Activated T-helper 1 cell treated with anti-CD3 and anti-CD28 coated beads, Interleukin-12 subunit alpha, Interleukin-12 subunit beta, Interleukin-2, Interleukin-4 antibody, amounts not matched to agents 30 ng/mL and 10 ng/mL and 1 ng/mL, durations not matched to agents 14 hours and 24 hours and 36 hours (primary cell): ENCODE results near the gene ERG28. TPM values are rescaled to one million over a fixed set of nuclear protein-coding genes. Genes with fewer than 3 reads are reported as not detected.

Experiments
- DNase-seq: peaks from one replicate; pipeline ENCODE4 v3.0.0; 2021; ENCODE audit warnings: low spot score
- H3K27ac Mint-ChIP-seq: one replicate; pipeline ENCODE4 v1.8.0; 2021; ENCODE audit warnings: mild to moderate bottlenecking, mixed read lengths
- H3K27me3 Mint-ChIP-seq: one replicate; pipeline ENCODE4 v1.8.0; 2022; ENCODE audit warnings: mild to moderate bottlenecking, moderate library complexity, mixed read lengths; ENCODE audit not compliant: insufficient read depth
- H3K36me3 Mint-ChIP-seq: one replicate; pipeline ENCODE4 v1.8.0; 2021; ENCODE audit warnings: low read depth, mixed read lengths
- H3K4me1 Mint-ChIP-seq: one replicate; pipeline ENCODE4 v1.8.0; 2021; ENCODE audit warnings: low read depth, mixed read lengths
- H3K4me3 Mint-ChIP-seq: one replicate; pipeline ENCODE4 v1.8.0; 2021; ENCODE audit warnings: mild to moderate bottlenecking, moderate library complexity, mixed read lengths
- H3K9me3 Mint-ChIP-seq: one replicate; pipeline ENCODE4 v1.8.0; 2021; ENCODE audit warnings: mixed read lengths
- intact Hi-C: fragments of 100-400 bp; cut with micrococcal nuclease; formaldehyde crosslinking; loops from one replicate; pipeline ENCODE4 v1.15.1; 2024
- total RNA-seq: library from RNA; stranded (reverse); gene quantifications from 2 replicates; pipeline ENCODE4 v1.2.3, GENCODE V29; 2022

The ERG28 gene
- total RNA-seq, 1 donor from 2014 or later, result 17.5 TPM

GRCh38 chr14:75634848-75635247, 25.8 kb downstream of the ERG28 start:
- intact Hi-C loops, result no loop called here
- no peak for DNase-seq
- Mint-ChIP-seq H3K4me3 (no peak overlapping the region), H3K9me3 (no peaks in the 10 kb centered on the region), H3K27me3 (no peaks in the 10 kb centered on the region), H3K4me1 (no peaks in the 10 kb centered on the region), H3K27ac (no peak overlapping the region), H3K36me3 (peaks cover 2% of the 10 kb centered on the region)

- Mint-ChIP-seq H3K27me3 (peaks cover under 1% of the 10 kb centered on the region), H3K4me1 (no peaks in the 10 kb centered on the region), H3K27ac (no peak overlapping the region), H3K36me3 (no peaks in the 10 kb centered on the region), H3K4me3 (no peak overlapping the region), H3K9me3 (no peaks in the 10 kb centered on the region)
- no peak for DNase-seq
- intact Hi-C loops, result no loop called here
These were observed 29.2 kb downstream of the ERG28 start for GRCh38 chr14:75631453-75631831.

GRCh38 chr14:75630695-75631452, 29.8 kb downstream of the ERG28 start:
- no peaks in the 10 kb centered on the region for H3K36me3 Mint-ChIP-seq
- no peak overlapping the region for H3K4me3 Mint-ChIP-seq
- no peak overlapping the region for H3K27ac Mint-ChIP-seq
- H3K4me1 Mint-ChIP-seq, result no peaks in the 10 kb centered on the region
- intact Hi-C loops, result no loop called here
- H3K9me3 Mint-ChIP-seq, result no peaks in the 10 kb centered on the region
- no peak for DNase-seq
- peaks cover 2% of the 10 kb centered on the region for H3K27me3 Mint-ChIP-seq

- no peak overlapping the region for H3K27ac Mint-ChIP-seq
These were observed 31.9 kb downstream of the ERG28 start for GRCh38 chr14:75628816-75629215.

DNA sequence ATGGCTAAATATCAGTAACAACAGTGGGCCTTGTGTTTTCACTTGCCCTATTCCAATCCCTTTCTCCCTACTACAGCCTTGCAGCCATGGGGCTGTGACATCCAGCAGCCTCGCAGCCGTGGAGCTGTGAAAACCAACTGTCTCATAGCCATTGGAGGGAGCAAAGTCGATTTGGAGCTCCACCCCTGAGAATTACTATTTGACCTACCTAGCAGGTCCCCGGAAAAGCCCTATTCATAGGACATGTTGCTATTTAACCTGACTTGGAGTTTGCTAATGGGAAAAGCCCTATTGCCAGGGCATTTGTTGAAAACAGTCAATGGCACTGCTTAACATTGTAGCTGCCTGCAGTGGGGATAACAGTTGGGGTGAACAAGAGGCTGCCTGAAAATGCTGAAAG, 33.3 kb downstream of the ERG28 start:
- intact Hi-C loops, result no loop called here
- no peak for DNase-seq
- peaks cover 2% of the 10 kb centered on the region for H3K27me3 Mint-ChIP-seq
- no peak overlapping the region for H3K4me3 Mint-ChIP-seq
- no peaks in the 10 kb centered on the region for H3K4me1 Mint-ChIP-seq
- H3K27ac Mint-ChIP-seq, result no peak overlapping the region
- no peaks in the 10 kb centered on the region for H3K36me3 Mint-ChIP-seq
- no peaks in the 10 kb centered on the region for H3K9me3 Mint-ChIP-seq

More at GRCh38 chr14:75628816-75629215, 31.9 kb downstream of the ERG28 start:
- H3K27me3 Mint-ChIP-seq, result peaks cover 2% of the 10 kb centered on the region
- no peak for DNase-seq
- H3K36me3 Mint-ChIP-seq, result no peaks in the 10 kb centered on the region
- no peak overlapping the region for H3K4me3 Mint-ChIP-seq
- H3K4me1 Mint-ChIP-seq, result no peaks in the 10 kb centered on the region
- no peaks in the 10 kb centered on the region for H3K9me3 Mint-ChIP-seq
- intact Hi-C loops, result no loop called here

- no peaks in the 10 kb centered on the region for H3K36me3 Mint-ChIP-seq
- H3K4me1 Mint-ChIP-seq, result no peaks in the 10 kb centered on the region
- intact Hi-C loops, result no loop called here
- no peak for DNase-seq
- no peak overlapping the region for H3K27ac Mint-ChIP-seq
- no peak overlapping the region for H3K4me3 Mint-ChIP-seq
- no peaks in the 10 kb centered on the region for H3K9me3 Mint-ChIP-seq
- H3K27me3 Mint-ChIP-seq, result peaks cover 2% of the 10 kb centered on the region
These were observed 33.8 kb downstream of the ERG28 start for GRCh38 chr14:75626863-75627262.

- Mint-ChIP-seq H3K27ac (no peak overlapping the region), H3K4me3 (no peak overlapping the region), H3K27me3 (peaks cover 2% of the 10 kb centered on the region), H3K4me1 (no peaks in the 10 kb centered on the region), H3K36me3 (no peaks in the 10 kb centered on the region), H3K9me3 (no peaks in the 10 kb centered on the region)
- no peak for DNase-seq
- intact Hi-C loops, result no loop called here
These were observed 34.3 kb downstream of the ERG28 start for GRCh38 chr14:75626396-75626795.

GRCh38 chr14:75625034-75625433, 35.6 kb downstream of the ERG28 start:
- no peak for DNase-seq
- Mint-ChIP-seq H3K27ac (no peak overlapping the region), H3K36me3 (no peaks in the 10 kb centered on the region), H3K9me3 (no peaks in the 10 kb centered on the region), H3K27me3 (peaks cover 2% of the 10 kb centered on the region), H3K4me1 (no peaks in the 10 kb centered on the region), H3K4me3 (no peak overlapping the region)
- intact Hi-C loops, result no loop called here

DNA sequence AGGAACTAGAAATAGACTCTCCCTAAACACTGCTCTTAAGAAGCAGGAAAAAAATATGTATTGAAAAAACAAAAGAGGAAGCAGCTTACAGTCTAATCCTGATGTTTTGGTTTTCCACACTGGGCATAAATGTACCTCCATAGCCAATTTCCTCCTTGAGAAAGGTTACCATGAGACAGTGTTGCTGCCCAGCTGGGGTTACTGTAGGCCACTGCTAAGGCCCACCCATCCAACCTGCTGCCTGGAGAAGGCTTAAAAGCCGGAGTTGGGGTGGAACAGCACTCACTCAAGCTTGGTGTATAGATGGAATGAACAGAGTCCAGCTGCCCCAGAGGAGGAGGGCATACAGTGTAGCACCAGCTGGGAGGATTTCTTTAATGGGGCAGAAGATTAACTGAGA, 41.1 kb downstream of the ERG28 start:
- DNase-seq, result no peak
- Mint-ChIP-seq H3K27me3 (no peaks in the 10 kb centered on the region), H3K36me3 (no peaks in the 10 kb centered on the region), H3K4me1 (no peaks in the 10 kb centered on the region), H3K4me3 (no peak overlapping the region), H3K9me3 (peaks cover under 1% of the 10 kb centered on the region), H3K27ac (no peak overlapping the region)
- intact Hi-C loops, result no loop called here

- Mint-ChIP-seq H3K9me3 (peaks cover 12% of the 10 kb centered on the region), H3K4me3 (no peak overlapping the region), H3K4me1 (no peaks in the 10 kb centered on the region), H3K27me3 (peaks cover 2% of the 10 kb centered on the region), H3K27ac (no peak overlapping the region), H3K36me3 (no peaks in the 10 kb centered on the region)
- intact Hi-C loops, result no loop called here
- DNase-seq, result no peak
These were observed 45.5 kb downstream of the ERG28 start for GRCh38 chr14:75615200-75615599.

DNA sequence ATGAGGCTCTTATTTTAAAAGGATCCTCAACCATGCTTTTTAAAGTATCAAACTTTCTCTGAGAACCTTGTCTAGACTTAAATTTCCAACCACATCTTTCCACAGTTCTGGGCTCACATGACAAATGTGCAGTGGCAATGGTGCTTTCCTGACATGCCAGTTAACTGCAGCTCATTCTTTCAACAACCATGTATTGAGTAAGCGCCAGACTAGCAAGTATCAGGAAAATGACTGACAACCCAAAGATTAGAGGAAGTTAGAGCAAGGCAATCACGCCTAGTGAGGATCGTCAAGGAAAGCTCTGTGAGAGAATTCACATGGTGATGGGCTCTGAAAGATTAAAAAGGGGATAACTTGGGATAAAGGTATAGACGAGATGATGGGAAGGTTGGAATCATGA, 46.5 kb downstream of the ERG28 start:
- DNase-seq, result no peak
- peaks cover 2% of the 10 kb centered on the region for H3K27me3 Mint-ChIP-seq

GRCh38 chr14:75612157-75612556, 48.5 kb downstream of the ERG28 start:
- DNase-seq, result no peak
- Mint-ChIP-seq H3K4me3 (no peak overlapping the region), H3K9me3 (peaks cover 29% of the 10 kb centered on the region), H3K36me3 (no peaks in the 10 kb centered on the region), H3K4me1 (no peaks in the 10 kb centered on the region), H3K27me3 (peaks cover 2% of the 10 kb centered on the region), H3K27ac (no peak overlapping the region)
- intact Hi-C loops, result no loop called here

More for the DNA sequence above, 46.5 kb downstream of the ERG28 start:
- Mint-ChIP-seq H3K4me3 (no peak overlapping the region), H3K36me3 (no peaks in the 10 kb centered on the region), H3K9me3 (peaks cover 16% of the 10 kb centered on the region), H3K4me1 (no peaks in the 10 kb centered on the region), H3K27ac (no peak overlapping the region)
- intact Hi-C loops, result no loop called here

GRCh38 chr14:75610834-75611233, 49.8 kb downstream of the ERG28 start:
- H3K9me3 Mint-ChIP-seq, result peaks cover 29% of the 10 kb centered on the region
- no peak overlapping the region for H3K27ac Mint-ChIP-seq
- no peaks in the 10 kb centered on the region for H3K4me1 Mint-ChIP-seq
- no peaks in the 10 kb centered on the region for H3K36me3 Mint-ChIP-seq
- DNase-seq, result no peak
- intact Hi-C loops, result no loop called here
- H3K27me3 Mint-ChIP-seq, result peaks cover 2% of the 10 kb centered on the region
- H3K4me3 Mint-ChIP-seq, result no peak overlapping the region
